ENCODE results near the gene RSPO4. TPM values are rescaled to one million over a fixed set of nuclear protein-coding genes. Genes with fewer than 3 reads are reported as not detected.

RSPO4 gene
- total RNA-seq, 6 experiments from 2014 or later = not detected

GRCh38 chr20:945841-946240 lies 56.3 kb downstream of the RSPO4 start:
- DNase-seq = no peak
- Mint-ChIP-seq H3K4me3 (no peak overlapping the region), H3K9me3 (no peaks in the 10 kb centered on the region), H3K27me3 (ENCODE audit: insufficient read depth) (peaks cover 35% of the 10 kb centered on the region), H3K36me3 (ENCODE audit: low read depth) (no peaks in the 10 kb centered on the region), H3K27ac (no peak overlapping the region), H3K4me1 (ENCODE audit: low read depth) (no peaks in the 10 kb centered on the region)
- no peak for TF ChIP-seq CTCF (IDR thresholded peaks at IDR 0.05)

- Mint-ChIP-seq H3K9me3 (no peaks in the 10 kb centered on the region), H3K27me3 (ENCODE audit: insufficient read depth) (peaks cover 33% of the 10 kb centered on the region), H3K36me3 (ENCODE audit: low read depth) (no peaks in the 10 kb centered on the region), H3K4me1 (ENCODE audit: low read depth) (no peaks in the 10 kb centered on the region), H3K4me3 (no peak overlapping the region), H3K27ac (no peak overlapping the region)
- no peak for TF ChIP-seq CTCF (IDR thresholded peaks at IDR 0.05)
- no peak for DNase-seq
Observed at GRCh38 chr20:944774-945410, 57.2 kb downstream of the RSPO4 start.

- no peaks in the 10 kb centered on the region for H3K4me1 Mint-ChIP-seq (ENCODE audit: low read depth)
- no peaks in the 10 kb centered on the region for H3K36me3 Mint-ChIP-seq (ENCODE audit: low read depth)
- peaks cover 32% of the 10 kb centered on the region for H3K27me3 Mint-ChIP-seq (ENCODE audit: insufficient read depth)
- no peak for DNase-seq
- no peak for TF ChIP-seq CTCF (IDR thresholded peaks at IDR 0.05)
- H3K4me3 Mint-ChIP-seq = no peak overlapping the region
- no peaks in the 10 kb centered on the region for H3K9me3 Mint-ChIP-seq
- H3K27ac Mint-ChIP-seq = no peak overlapping the region
Observed at GRCh38 chr20:944148-944547, 58.0 kb downstream of the RSPO4 start.

- no peak for TF ChIP-seq CTCF (IDR thresholded peaks at IDR 0.05)
- Mint-ChIP-seq H3K4me1 (ENCODE audit: low read depth) (no peaks in the 10 kb centered on the region), H3K27me3 (ENCODE audit: insufficient read depth) (peaks cover 30% of the 10 kb centered on the region), H3K4me3 (no peak overlapping the region), H3K36me3 (ENCODE audit: low read depth) (no peaks in the 10 kb centered on the region), H3K27ac (no peak overlapping the region), H3K9me3 (no peaks in the 10 kb centered on the region)
- no peak for DNase-seq
Observed at GRCh38 chr20:942611-943010, 59.5 kb downstream of the RSPO4 start.

- Mint-ChIP-seq H3K27ac (no peak overlapping the region), H3K4me3 (no peak overlapping the region), H3K36me3 (ENCODE audit: low read depth) (no peaks in the 10 kb centered on the region), H3K4me1 (ENCODE audit: low read depth) (no peaks in the 10 kb centered on the region), H3K27me3 (ENCODE audit: insufficient read depth) (peaks cover 24% of the 10 kb centered on the region), H3K9me3 (no peaks in the 10 kb centered on the region)
- no peak for TF ChIP-seq CTCF (IDR thresholded peaks at IDR 0.05)
- no peak for DNase-seq
Observed at GRCh38 chr20:940926-941325, 61.2 kb downstream of the RSPO4 start.

GRCh38 chr20:939606-940005 lies 62.5 kb downstream of the RSPO4 start:
- no peaks in the 10 kb centered on the region for H3K9me3 Mint-ChIP-seq
- no peak overlapping the region for H3K4me3 Mint-ChIP-seq
- H3K27me3 Mint-ChIP-seq (ENCODE audit: insufficient read depth) = peaks cover 15% of the 10 kb centered on the region
- no peak overlapping the region for H3K27ac Mint-ChIP-seq
- no peaks in the 10 kb centered on the region for H3K36me3 Mint-ChIP-seq (ENCODE audit: low read depth)
- no peak for DNase-seq
- H3K4me1 Mint-ChIP-seq (ENCODE audit: low read depth) = no peaks in the 10 kb centered on the region
- TF ChIP-seq CTCF (IDR thresholded peaks at IDR 0.05) = no peak

All from HFFc6 (cell line).